ENCODE measurements around the gene DNMT3L.
"Not testable (repeated sequence)": the region's sequence is repeated elsewhere in the genome, so short reads cannot be mapped to it uniquely, and the experiment has no call there.

The DNMT3L gene

DNA sequence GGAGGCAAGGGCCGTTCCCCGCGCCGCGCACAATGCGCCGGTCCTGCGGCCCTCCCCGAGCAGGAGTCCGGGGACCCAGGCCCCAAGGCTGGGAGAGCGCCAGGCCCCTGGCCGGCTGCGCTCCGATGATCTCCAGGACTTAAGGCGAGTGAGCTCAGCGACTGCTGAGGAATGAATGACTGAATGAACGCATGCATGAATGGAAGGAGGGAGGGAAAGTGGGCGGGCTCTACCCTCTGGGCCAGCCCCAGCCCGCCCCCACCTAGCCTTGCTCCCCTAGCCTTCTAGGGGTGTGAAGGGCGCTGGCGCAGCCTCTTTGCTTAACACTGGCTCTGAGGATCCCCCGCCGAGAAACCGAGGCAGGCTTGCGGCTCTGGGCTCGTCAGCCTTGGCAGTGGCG, 20.4 kb downstream of the DNMT3L start:
- DNase-seq = not testable (repeated sequence)

GRCh38 chr21:44240842-44241241, 20.9 kb downstream of the DNMT3L start, which contains the start of gene ICOSLG:
Gene ICOSLG (minus strand): TSS chr21:44240943. CDS start chr21:44240817, 126 bp downstream.
- DNase-seq = not testable (repeated sequence)

- not testable (repeated sequence) for DNase-seq
These were observed 21.3 kb downstream of the DNMT3L start for GRCh38 chr21:44240353-44240752.

DNA sequence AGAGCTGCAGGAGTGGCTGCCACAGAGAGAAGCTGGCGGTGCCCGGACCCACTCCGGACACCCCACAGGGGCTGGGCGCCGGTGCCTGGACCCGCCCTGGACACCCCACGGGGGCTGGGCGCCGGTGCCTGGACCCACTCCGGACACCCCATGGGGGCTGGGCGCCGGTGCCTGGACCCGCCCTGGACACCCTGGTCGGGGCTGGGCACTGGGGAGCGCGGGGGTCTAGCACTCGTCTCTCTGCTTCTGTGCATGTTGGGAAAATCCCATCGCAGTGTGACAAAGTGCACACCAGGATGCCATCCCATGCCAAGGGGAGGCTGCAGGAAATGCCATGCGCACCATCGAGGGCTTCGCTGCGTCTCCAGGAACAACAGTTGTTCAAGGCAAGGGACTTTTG, 32.1 kb downstream of the DNMT3L start:
- not testable (repeated sequence) for DNase-seq

DNA sequence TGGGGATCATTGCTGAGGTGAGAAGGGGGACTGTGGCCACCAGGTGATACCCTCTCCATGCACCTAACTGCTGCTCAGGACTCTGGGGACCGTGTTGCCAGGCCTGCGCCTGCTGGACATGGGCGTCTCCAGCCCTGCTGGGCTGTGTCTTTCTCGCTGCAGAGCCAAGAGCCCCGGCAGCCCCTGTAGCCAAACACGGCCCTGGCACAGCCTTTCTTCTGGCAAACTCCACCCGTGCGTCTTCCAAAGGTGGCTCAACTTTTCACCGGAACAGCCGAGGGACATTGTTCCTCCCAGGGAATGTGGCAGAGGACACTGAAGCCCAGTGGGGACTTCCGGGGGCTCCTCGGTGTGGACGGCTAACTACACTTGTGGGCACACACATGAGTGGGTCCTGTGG, 33.6 kb downstream of the DNMT3L start:
- DNase-seq = not testable (repeated sequence)

DNA sequence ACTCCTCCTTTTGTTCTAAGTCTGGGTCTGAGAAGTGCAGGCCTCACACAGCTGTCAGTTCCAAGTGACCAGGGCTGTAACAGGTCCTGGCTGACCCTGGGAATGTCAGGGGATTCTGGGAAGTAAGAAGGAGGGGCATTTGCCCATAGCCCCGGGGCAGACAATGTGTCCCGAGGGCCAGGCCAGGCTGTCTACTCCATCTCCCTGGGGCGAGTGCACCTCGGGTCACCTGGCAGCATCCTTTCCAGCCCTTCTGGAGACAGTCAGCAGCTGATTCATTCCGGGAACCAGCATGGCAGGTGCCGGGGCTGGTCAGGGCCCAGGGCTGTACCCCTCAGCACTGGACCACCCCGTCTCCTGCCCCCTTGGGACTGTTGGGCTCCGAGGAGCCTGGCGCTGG, 34.1 kb downstream of the DNMT3L start:
- not testable (repeated sequence) for DNase-seq

DNA sequence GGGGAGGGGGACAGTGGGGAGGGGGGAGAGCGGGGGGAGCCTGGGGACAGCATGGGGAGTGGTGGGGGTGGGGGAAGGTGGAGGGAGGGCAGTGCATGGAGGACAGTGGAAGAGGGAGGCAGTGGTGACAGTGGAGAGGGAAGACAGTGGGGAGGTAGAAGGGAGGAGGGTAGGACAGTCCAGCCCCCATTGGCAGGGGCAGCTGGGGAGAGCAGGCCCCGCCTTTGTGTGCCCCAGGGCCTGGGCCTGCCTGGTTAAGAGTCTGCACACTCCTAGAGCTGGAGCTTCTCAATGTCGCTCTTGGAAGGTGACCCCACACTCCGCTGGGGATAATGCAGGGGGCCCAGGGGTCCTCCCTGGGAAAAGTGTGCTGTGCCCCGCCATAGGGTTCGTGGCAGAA, 36.1 kb downstream of the DNMT3L start:
- not testable (repeated sequence) for DNase-seq

- DNase-seq = not testable (repeated sequence)
These were observed 38.4 kb downstream of the DNMT3L start for GRCh38 chr21:44223334-44223733.

GRCh38 chr21:44220674-44221073, 41.0 kb downstream of the DNMT3L start:
- DNase-seq = not testable (repeated sequence)

DNA sequence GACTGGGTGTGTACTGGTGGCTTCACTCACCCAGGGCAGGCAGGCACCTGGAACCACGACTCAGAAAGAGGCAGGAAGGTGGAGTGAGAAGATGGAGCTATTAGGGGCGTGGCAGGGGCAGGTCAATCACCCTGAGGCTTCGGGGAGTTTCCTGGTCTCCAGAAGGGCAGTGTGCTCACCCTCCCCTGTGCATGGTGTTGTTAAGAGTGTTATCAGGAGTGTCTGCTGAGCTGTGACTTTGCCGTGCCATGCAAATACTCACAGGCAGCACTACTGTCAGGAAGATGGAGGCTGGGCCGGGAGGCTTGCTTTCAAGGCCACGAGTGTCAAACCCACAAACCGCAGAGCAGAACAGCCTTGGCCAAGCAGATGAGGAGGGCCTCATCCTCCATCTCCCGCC, 43.2 kb downstream of the DNMT3L start:
- DNase-seq = not testable (repeated sequence)

- DNase-seq = not testable (repeated sequence)
These were observed 49.7 kb downstream of the DNMT3L start for GRCh38 chr21:44211978-44212377.

DNA sequence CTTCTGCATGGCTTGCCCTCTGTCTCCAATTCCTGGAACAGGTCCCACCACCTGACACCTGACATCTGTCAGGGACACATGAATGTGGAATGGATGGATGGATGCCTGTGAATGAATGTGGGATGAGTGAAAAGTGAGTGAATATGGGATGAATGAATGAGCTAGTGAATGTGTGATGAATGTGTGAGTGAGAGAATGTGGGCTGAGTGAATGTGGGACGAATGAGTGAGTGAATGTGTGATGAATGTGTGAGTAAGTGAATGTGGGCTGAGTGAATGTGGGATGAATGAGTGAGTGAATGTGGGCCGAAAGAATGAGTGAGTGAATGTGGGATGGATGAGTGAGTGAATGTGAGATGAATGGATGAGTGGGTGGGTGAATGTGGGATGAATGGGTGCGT, 50.1 kb downstream of the DNMT3L start:
- not testable (repeated sequence) for DNase-seq

DNA sequence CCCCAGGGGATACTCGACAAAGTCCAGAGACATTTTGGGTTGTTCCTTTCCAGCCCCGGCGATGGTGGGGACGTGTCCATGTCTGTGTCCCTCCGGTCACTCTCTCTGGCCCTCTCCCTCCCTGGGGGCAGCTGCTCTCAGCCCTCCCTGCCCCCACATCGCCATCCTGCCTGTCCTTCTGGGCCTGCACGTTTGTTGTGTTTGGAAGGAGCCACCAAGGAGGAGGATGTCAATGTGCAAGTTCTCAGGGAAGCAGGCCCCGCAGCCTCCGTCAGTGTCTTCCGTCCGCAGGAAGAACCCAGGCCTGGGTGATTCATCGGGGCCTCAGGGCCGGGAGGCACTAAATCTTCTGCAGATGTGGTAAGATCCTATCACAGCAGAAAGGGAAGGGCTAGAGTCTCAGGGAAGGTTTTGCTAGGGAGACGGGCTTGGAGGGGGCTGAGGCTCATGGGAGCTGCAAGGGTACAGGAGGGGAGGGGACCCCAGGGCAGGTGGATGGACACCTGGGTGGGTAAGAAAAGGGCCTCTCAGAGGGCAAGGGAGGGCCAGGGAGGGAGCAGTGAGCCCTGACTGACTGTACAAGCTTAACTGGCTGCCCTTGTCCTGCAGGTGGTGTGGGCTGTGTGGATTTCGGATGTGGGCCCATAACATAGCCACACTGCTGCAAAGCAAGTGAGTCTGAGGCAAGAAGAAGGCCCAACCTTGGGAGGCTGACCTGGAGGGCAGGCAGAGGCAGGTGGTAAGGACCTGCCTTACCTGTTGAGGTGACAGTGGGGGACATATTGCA, 53.6 kb downstream of the DNMT3L start:
- DNase-seq = not testable (repeated sequence)

DNA sequence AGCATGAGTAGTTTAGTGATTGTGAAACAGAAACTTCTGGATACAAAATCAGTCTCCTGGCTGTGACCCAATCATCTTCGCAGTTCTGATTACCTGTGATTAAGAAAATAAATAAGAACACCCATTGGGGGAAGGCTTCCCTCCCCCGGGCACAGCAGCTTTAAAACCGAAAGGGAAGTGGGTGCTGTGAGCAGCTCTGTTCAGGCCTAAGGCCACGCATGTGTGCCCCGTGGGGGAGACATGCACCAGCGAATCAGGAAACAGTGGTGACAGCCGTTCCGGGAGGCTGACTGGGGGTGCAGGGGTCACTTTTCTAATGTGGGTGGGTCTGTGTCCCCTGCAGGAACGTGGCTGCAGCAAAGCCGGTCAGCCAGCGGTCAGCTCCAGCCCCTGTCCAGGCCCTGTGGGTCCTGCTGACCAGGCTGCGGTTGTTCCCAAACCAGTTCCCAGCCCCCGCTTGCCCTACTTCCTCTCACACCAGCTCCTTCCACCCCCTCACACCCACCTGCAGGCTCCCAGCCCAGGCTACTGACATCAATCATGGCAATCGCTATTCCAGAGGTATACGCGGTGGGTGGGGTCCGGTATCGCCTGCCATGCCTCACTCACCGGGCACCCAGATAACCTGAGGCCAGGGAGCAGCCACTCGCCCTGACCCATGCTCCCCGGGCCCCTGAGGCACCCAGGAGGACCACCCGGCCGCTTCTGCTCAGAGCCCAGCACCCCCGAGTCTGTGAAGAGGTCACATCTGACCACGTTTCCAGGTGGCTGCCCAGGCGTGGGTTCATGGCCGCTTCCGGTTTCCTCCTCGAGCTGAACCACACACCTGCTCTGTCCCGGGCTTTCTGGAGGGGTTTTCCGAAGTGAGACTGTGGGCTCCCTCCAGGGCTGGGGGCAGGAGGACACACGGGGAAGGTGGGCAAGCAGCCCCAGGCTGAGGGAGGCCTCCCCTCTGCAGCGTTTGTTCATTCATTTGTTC, 54.7 kb downstream of the DNMT3L start:
- not testable (repeated sequence) for DNase-seq

- DNase-seq = not testable (repeated sequence)
These were observed 55.5 kb downstream of the DNMT3L start for GRCh38 chr21:44206187-44206586.

GRCh38 chr21:44202590-44203299, 59.0 kb downstream of the DNMT3L start:
- DNase-seq = not testable (repeated sequence)

DNA sequence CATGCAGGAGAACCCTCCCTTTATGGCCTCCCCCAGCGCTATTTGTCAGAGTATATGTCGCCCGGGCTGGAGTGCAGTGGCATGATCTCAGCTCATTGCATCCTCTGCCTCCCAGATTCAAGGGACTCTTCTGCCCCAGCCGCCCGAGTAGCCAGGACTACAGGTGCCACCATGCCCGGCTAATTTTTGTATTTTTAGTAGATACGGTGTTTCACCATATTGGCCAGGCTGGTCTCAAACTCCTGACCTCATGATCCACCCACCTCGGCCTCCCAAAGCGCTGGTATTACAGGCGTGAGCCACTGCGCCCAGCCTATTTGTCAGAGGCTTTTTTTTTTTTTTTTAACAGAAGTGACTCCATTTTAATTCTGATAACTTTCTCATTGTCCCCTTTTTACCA, 61.7 kb downstream of the DNMT3L start:
- not testable (repeated sequence) for DNase-seq

GRCh38 chr21:44199448-44199847, 62.2 kb downstream of the DNMT3L start:
- no peak for DNase-seq

DNA sequence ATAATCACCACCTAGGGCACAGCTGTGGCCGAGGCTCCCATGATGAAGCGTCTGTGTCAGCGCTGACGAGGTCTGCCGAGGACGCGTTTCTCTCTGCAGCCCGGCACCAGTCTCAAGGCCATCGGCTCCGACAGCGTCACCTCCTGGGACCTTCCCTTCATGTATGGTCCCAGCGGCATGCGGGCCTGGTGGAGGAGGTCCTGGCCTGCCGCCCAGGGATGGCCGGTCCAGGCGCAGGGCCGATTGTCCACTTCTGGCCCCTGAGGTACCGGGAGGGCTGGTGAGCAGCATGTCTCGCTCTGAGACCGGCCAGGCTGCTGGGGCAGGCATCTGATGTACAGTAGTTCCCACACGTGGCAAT, 64.6 kb downstream of the DNMT3L start:
- not testable (repeated sequence) for DNase-seq

Data from stimulated activated CD8-positive, alpha-beta memory T cell treated with anti-CD3 and anti-CD28 coated beads, Interleukin-4, amount 100 ng/mL, for 48 hours (primary cell).